Stomach (tissue), 4 donors: ENCODE results near the gene PDZRN3.

Source experiments
- CTCF ChIP-seq, 7 experiments: fragments of 450-650 bp in 4 of 7; fragments of 200-600 bp in 3 of 7; sonication (generic) in 3 of 7; IDR thresholded peaks; one replicate each; pipeline ENCODE4 v1.5.1; 2016 to 2019; ENCODE audit warnings: antibody characterized with exemption in 7 of 7, control low read depth in 2 of 7, mild to moderate bottlenecking in 1 of 7
- EP300 ChIP-seq: sonication (generic); formaldehyde crosslinking; IDR thresholded peaks from one replicate; pipeline ENCODE4 v1.6.1; 2017; ENCODE audit warnings: antibody characterized with exemption
- POLR2A ChIP-seq, 4 donors: fragments of 450-650 bp; IDR thresholded peaks; one replicate each; pipeline ENCODE4 v1.6.1; 2016; ENCODE audit warnings: antibody characterized with exemption in 4 of 4, control low read depth in 2 of 4, mild to moderate bottlenecking in 1 of 4, moderate library complexity in 1 of 4
- POLR2AphosphoS5 ChIP-seq, 3 donors: sonication (generic); formaldehyde crosslinking; IDR thresholded peaks; one replicate each; pipeline ENCODE4 v1.6.1; 2016; ENCODE audit warnings: antibody characterized with exemption in 3 of 3

- TF ChIP-seq EP300 (no peak), POLR2AphosphoS5 (IDR thresholded peaks at IDR 0.05) (peak in 1 of 3 donors; percentile 9), CTCF (IDR thresholded peaks at IDR 0.05) (no peak), POLR2A (IDR thresholded peaks at IDR 0.05) (no peak)
These were observed 197.6 kb downstream of the PDZRN3 start for GRCh38 chr3:73427048-73427706.
